Activated naive CD8-positive, alpha-beta T cell treated with anti-CD3 and anti-CD28 coated beads, Interleukin-2, amount 10 ng/mL, durations not matched to agents 7 days and 5 days (primary cell): Measurements from ENCODE around the gene TPSB2. TPM values are rescaled to one million over a fixed set of nuclear protein-coding genes. Genes with fewer than 3 reads are reported as not detected.
"Not testable (repeated sequence)": the region's sequence is repeated elsewhere in the genome, so short reads cannot be mapped to it uniquely, and the experiment has no call there.

Source experiments
- ATAC-seq: fragments of 150-1000 bp; cut with Tn5 transposase; one replicate; pipeline ENCODE4 v1.10.0; 2021; ENCODE audit warnings: low read depth, moderate library complexity
- POLR2A ChIA-PET: fragments of 350-600 bp; sonication (Branson Sonifier 250); formaldehyde crosslinking; loops from one replicate; lab custom pipeline; 2021; ENCODE audit warnings: antibody characterized with exemption; lab: Charles Lee
- DNase-seq: peaks from one replicate; pipeline ENCODE4 v3.0.0; 2021
- H3K27ac Mint-ChIP-seq: one replicate; pipeline ENCODE4 v1.8.0; 2022; ENCODE audit warnings: mild to moderate bottlenecking, mixed read lengths
- H3K27me3 Mint-ChIP-seq: one replicate; pipeline ENCODE4 v1.8.0; 2022; ENCODE audit warnings: mild to moderate bottlenecking, moderate library complexity, mixed read lengths
- H3K36me3 Mint-ChIP-seq: one replicate; pipeline ENCODE4 v1.8.0; 2021; ENCODE audit warnings: mild to moderate bottlenecking, mixed read lengths
- H3K4me1 Mint-ChIP-seq: one replicate; pipeline ENCODE4 v1.8.0; 2021; ENCODE audit warnings: mixed read lengths
- H3K4me3 Mint-ChIP-seq: one replicate; pipeline ENCODE4 v1.8.0; 2022; ENCODE audit warnings: mild to moderate bottlenecking, moderate library complexity, mixed read lengths
- H3K9me3 Mint-ChIP-seq: one replicate; pipeline ENCODE4 v1.8.0; 2021; ENCODE audit warnings: mixed read lengths
- total RNA-seq, 2 experiments: library from RNA; stranded (reverse); gene quantifications; one replicate each; pipeline ENCODE4 v1.2.3, GENCODE V29; 2021

The TPSB2 gene
- total RNA-seq, 2 experiments from 2014 or later, result not detected

- no peaks in the 10 kb centered on the region for H3K9me3 Mint-ChIP-seq
- peaks cover 5% of the 10 kb centered on the region for H3K4me1 Mint-ChIP-seq
- DNase-seq, result no peak
- H3K27me3 Mint-ChIP-seq, result peaks cover 8% of the 10 kb centered on the region
- H3K36me3 Mint-ChIP-seq, result no peaks in the 10 kb centered on the region
- POLR2A ChIA-PET, result no interaction called here
- no peak overlapping the region for H3K27ac Mint-ChIP-seq
- no peak for ATAC-seq
- no peak overlapping the region for H3K4me3 Mint-ChIP-seq
These were observed 26.9 kb upstream of the TPSB2 start for GRCh38 chr16:1256874-1257322.

GRCh38 chr16:1256296-1256873 lies 26.4 kb upstream of the TPSB2 start:
- DNase-seq, ATAC-seq, POLR2A ChIA-PET, H3K27me3 Mint-ChIP-seq, H3K4me3 Mint-ChIP-seq, H3K9me3 Mint-ChIP-seq, H3K27ac Mint-ChIP-seq, H3K4me1 Mint-ChIP-seq, H3K36me3 Mint-ChIP-seq: not testable (repeated sequence)

- DNase-seq, H3K4me3 Mint-ChIP-seq, H3K27ac Mint-ChIP-seq, H3K36me3 Mint-ChIP-seq, ATAC-seq, H3K4me1 Mint-ChIP-seq, POLR2A ChIA-PET, H3K9me3 Mint-ChIP-seq, H3K27me3 Mint-ChIP-seq: not testable (repeated sequence)
These were observed 25.5 kb upstream of the TPSB2 start, which contains the start of gene TPSD1 for GRCh38 chr16:1255276-1256122. TPSD1 (plus strand) TSS chr16:1256069; CDS start chr16:1256281, 212 bp downstream.

GRCh38 chr16:1254821-1255220 lies 24.8 kb upstream of the TPSB2 start:
- H3K9me3 Mint-ChIP-seq, H3K4me1 Mint-ChIP-seq, ATAC-seq, H3K27me3 Mint-ChIP-seq, H3K4me3 Mint-ChIP-seq, H3K27ac Mint-ChIP-seq, H3K36me3 Mint-ChIP-seq, DNase-seq, POLR2A ChIA-PET: not testable (repeated sequence)

GRCh38 chr16:1253701-1254364 lies 23.8 kb upstream of the TPSB2 start:
- H3K36me3 Mint-ChIP-seq, ATAC-seq, DNase-seq, H3K4me1 Mint-ChIP-seq, POLR2A ChIA-PET, H3K4me3 Mint-ChIP-seq, H3K9me3 Mint-ChIP-seq, H3K27me3 Mint-ChIP-seq, H3K27ac Mint-ChIP-seq: not testable (repeated sequence)

GRCh38 chr16:1249031-1249755 lies 19.2 kb upstream of the TPSB2 start:
- H3K36me3 Mint-ChIP-seq, H3K27ac Mint-ChIP-seq, H3K4me1 Mint-ChIP-seq, H3K9me3 Mint-ChIP-seq, H3K27me3 Mint-ChIP-seq, DNase-seq, H3K4me3 Mint-ChIP-seq, POLR2A ChIA-PET: not testable (repeated sequence)
- peak; percentile 51 for ATAC-seq

- H3K36me3 Mint-ChIP-seq, DNase-seq, H3K27ac Mint-ChIP-seq, H3K27me3 Mint-ChIP-seq, ATAC-seq, POLR2A ChIA-PET, H3K4me1 Mint-ChIP-seq, H3K4me3 Mint-ChIP-seq, H3K9me3 Mint-ChIP-seq: not testable (repeated sequence)
These were observed 18.0 kb upstream of the TPSB2 start for GRCh38 chr16:1247903-1248537.

GRCh38 chr16:1245452-1246020 lies 15.6 kb upstream of the TPSB2 start:
- POLR2A ChIA-PET, result no interaction called here

GRCh38 chr16:1244881-1245280 lies 14.9 kb upstream of the TPSB2 start:
- Mint-ChIP-seq H3K36me3 (no peaks in the 10 kb centered on the region), H3K4me3 (no peak overlapping the region), H3K27ac (no peak overlapping the region), H3K9me3 (no peaks in the 10 kb centered on the region), H3K4me1 (no peaks in the 10 kb centered on the region), H3K27me3 (peaks cover 2% of the 10 kb centered on the region)
- no peak for ATAC-seq
- POLR2A ChIA-PET, result no interaction called here
- DNase-seq, result no peak

More at GRCh38 chr16:1245452-1246020, 15.6 kb upstream of the TPSB2 start:
- no peak overlapping the region for H3K4me3 Mint-ChIP-seq
- no peak for ATAC-seq
- peaks cover 2% of the 10 kb centered on the region for H3K27me3 Mint-ChIP-seq
- no peak for DNase-seq
- no peaks in the 10 kb centered on the region for H3K4me1 Mint-ChIP-seq
- no peaks in the 10 kb centered on the region for H3K9me3 Mint-ChIP-seq
- H3K36me3 Mint-ChIP-seq, result no peaks in the 10 kb centered on the region
- H3K27ac Mint-ChIP-seq, result no peak overlapping the region

GRCh38 chr16:1243907-1244850 lies 14.2 kb upstream of the TPSB2 start:
- H3K4me3 Mint-ChIP-seq, H3K36me3 Mint-ChIP-seq, ATAC-seq: not testable (repeated sequence)

GRCh38 chr16:1243363-1243762 lies 13.4 kb upstream of the TPSB2 start:
- H3K4me1 Mint-ChIP-seq, POLR2A ChIA-PET, H3K36me3 Mint-ChIP-seq, ATAC-seq, H3K27ac Mint-ChIP-seq, DNase-seq, H3K27me3 Mint-ChIP-seq, H3K9me3 Mint-ChIP-seq, H3K4me3 Mint-ChIP-seq: not testable (repeated sequence)

More at GRCh38 chr16:1243907-1244850, 14.2 kb upstream of the TPSB2 start:
- DNase-seq, H3K9me3 Mint-ChIP-seq, H3K4me1 Mint-ChIP-seq, H3K27me3 Mint-ChIP-seq, POLR2A ChIA-PET, H3K27ac Mint-ChIP-seq: not testable (repeated sequence)

- POLR2A ChIA-PET, H3K9me3 Mint-ChIP-seq, H3K27ac Mint-ChIP-seq, H3K27me3 Mint-ChIP-seq, H3K4me3 Mint-ChIP-seq, ATAC-seq, H3K4me1 Mint-ChIP-seq, H3K36me3 Mint-ChIP-seq, DNase-seq: not testable (repeated sequence)
These were observed 11.1 kb upstream of the TPSB2 start for GRCh38 chr16:1241081-1241480.
